ENCODE results near the gene CC2D2A. TPM values are rescaled to one million over a fixed set of nuclear protein-coding genes. Genes with fewer than 3 reads are reported as not detected.

CC2D2A gene
- total RNA-seq, 4 donors from 2014 or later = 8.7 to 25.6 (median 13.1) TPM

DNA sequence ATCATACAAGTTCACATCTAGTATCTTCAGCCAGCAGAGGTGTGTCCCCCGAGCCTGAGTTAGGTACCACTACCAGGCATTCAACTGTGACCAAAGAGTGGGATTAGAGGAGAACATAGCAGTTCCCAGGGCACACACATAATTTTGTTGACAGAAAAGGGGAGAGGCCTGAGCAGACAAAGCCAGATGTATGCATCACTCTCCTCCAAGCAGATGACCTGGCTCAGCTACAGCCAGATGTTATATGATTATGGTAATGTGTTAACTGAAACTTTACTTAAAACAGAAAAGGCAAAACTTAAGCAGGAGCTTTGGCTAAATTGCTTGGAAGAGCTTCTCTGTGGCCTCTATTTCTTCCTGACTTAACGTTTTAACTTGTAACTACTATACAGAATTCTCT lies 88.9 kb downstream of the CC2D2A start:
- TF ChIP-seq, protein P1, sequence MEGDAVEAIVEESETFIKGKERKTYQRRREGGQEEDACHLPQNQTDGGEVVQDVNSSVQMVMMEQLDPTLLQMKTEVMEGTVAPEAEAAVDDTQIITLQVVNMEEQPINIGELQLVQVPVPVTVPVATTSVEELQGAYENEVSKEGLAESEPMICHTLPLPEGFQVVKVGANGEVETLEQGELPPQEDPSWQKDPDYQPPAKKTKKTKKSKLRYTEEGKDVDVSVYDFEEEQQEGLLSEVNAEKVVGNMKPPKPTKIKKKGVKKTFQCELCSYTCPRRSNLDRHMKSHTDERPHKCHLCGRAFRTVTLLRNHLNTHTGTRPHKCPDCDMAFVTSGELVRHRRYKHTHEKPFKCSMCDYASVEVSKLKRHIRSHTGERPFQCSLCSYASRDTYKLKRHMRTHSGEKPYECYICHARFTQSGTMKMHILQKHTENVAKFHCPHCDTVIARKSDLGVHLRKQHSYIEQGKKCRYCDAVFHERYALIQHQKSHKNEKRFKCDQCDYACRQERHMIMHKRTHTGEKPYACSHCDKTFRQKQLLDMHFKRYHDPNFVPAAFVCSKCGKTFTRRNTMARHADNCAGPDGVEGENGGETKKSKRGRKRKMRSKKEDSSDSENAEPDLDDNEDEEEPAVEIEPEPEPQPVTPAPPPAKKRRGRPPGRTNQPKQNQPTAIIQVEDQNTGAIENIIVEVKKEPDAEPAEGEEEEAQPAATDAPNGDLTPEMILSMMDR (IDR thresholded peaks at IDR 0.05; ENCODE audit: low read depth) = no peak

DNA sequence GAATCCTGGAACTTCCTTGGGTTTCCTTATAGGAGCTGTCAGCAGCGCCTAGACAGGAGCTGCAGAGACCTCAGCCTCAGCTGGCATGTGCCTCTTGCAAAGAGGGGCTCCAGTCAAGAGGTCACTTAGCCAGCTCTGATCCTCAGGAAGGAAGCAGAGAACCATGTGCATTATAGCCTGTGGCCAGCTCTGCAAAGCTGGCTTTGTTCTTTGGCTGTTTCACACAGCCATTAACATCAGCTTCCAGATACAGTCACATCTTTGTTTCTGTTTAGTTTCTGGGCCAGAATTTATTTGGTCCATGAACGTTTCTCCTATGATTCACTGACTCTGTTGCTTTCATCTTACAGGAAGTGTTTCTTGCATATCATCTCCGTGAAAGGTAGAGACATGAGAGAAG lies 92.4 kb downstream of the CC2D2A start:
- TF ChIP-seq, protein P1 (IDR thresholded peaks at IDR 0.05; ENCODE audit: low read depth) = no peak

DNA sequence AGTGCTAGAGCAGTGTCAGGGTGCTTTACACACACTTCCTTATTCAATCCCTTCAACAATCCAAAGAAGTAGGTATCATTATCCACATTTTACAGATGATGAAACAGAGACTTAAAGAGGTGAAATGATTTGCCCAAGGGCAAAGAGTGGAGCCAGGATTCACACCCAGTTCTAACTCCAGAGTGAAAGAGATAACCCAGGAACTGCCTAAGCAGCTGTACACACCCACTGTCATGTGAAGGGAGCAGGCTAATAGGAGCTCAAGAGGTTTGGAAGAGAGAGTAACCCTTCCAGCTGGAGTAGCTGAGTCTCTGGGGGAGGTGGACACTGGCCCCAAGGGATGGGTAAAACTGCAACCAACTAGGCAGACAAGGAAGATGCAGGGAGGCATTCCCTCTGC lies 92.9 kb downstream of the CC2D2A start:
- TF ChIP-seq, protein P1 (IDR thresholded peaks at IDR 0.05; ENCODE audit: low read depth) = no peak

DNA sequence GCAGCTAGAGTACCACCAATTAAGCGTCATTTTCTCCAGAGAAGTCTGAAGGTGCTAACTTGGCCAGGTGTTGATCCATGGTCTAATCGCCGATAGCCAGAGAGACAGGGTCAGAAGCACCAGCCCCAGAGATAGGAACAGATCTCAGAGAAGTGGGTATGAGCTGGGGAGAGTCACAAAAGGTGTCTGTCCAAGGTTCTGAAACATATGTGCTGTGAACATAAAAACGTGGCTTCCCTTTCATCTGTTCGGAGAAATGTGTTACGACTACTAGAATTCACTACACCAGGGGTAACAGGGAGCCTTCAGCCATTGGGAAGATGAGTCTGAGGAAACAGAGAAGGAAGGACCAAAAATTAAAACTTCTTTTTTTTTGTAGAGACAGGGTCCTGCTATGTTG lies 94.2 kb downstream of the CC2D2A start:
- TF ChIP-seq, protein P1 (IDR thresholded peaks at IDR 0.05; ENCODE audit: low read depth) = no peak

DNA sequence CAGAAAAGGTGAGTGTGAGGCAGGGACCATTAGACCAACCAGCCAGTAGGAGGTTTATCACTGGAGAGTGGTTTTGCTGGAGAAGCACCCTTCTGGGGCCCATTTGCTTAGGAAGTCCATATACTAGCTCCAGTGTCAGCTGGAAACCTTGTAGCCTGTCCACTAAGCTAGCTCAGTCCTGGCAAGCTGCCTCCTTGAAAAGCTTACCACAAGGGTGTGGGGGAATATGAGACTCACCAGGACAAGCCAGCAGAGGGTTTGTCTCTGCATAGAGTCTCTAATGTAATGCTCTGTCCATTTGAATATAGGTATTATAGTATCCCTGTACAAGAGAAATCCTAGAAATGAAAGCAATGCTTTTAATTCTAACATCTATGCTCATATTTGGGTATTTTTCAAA lies 99.1 kb downstream of the CC2D2A start:
- TF ChIP-seq, protein P1 (IDR thresholded peaks at IDR 0.05; ENCODE audit: low read depth) = no peak

DNA sequence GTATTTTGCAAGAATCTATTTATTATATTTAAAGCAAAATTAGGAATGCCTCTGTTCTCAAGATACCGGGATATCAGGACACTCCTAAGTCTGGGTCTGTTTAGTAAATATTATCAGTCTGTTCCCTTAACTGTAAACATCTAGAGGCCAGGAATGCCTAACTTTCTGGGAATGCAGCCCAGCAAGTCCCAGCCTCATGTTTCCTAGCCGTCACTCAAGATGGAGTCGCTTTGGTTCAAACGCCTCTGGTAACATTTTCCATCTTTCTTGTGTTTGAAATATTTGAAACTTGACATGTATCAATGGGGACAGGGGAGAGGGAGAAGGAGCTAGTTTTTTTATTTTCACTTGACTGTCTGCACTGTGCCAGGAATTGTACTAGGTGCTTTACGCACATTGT lies 100.1 kb downstream of the CC2D2A start:
- TF ChIP-seq, protein P1 (IDR thresholded peaks at IDR 0.05; ENCODE audit: low read depth) = no peak

DNA sequence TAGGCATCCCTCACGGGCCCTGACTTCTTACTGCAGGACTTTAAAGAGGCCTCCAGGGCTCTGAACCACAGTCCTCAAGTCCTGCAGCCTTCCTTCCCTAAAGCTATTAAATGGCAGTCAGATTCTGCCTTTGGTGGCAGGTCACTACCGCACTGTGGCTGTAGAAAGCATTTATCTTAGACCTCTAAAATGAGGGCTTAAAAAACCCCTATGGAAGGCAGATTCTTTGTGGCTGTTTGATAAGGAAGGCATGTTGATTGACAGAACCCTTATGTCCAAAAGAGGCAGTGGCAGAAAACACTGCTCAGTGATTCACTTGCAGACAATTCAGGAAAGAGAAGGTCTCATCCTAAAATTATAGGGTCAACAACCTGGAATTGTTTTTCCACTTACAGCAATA lies 106.3 kb downstream of the CC2D2A start:
- TF ChIP-seq, protein P1 (IDR thresholded peaks at IDR 0.05; ENCODE audit: low read depth) = no peak

All from subcutaneous adipose tissue (tissue), 4 donors.